K562 (cell line): ENCODE results near the gene RBMS1.

ENCODE experiments used
- BACH1 ChIP-seq: fragments of 200-800 bp; sonication (Bioruptor generic); IDR thresholded peaks from 2 replicates; pipeline ENCODE4 v1.6.1; 2016; ENCODE audit warnings: missing genetic modification characterization, missing compliant biosample characterization
- CHD2 ChIP-seq: IDR thresholded peaks from 2 replicates; pipeline ENCODE4 v1.6.1; 2011; ENCODE audit warnings: low read depth, low read length
- EHMT2 ChIP-seq: fragments of 450-650 bp; IDR thresholded peaks from 2 replicates; pipeline ENCODE4 v1.6.1; 2018; ENCODE audit warnings: antibody characterized with exemption
- EZH2 ChIP-seq: IDR thresholded peaks from 2 replicates; pipeline ENCODE4 v1.6.1; 2012; ENCODE audit warnings: low read depth, mild to moderate bottlenecking, inconsistent platforms, low read length, borderline replicate concordance
- HCFC1 ChIP-seq: IDR thresholded peaks from 2 replicates; pipeline ENCODE4 v1.6.1; 2012; ENCODE audit warnings: low read depth, low read length, improper control_type of control experiment
- HDAC6 ChIP-seq: IDR thresholded peaks from 2 replicates; pipeline ENCODE4 v1.6.1; 2012; ENCODE audit warnings: low read depth, mild to moderate bottlenecking, control low read depth, inconsistent platforms, low read length, moderate library complexity
- RBM34 ChIP-seq: fragments of 200-400 bp; formaldehyde crosslinking; IDR thresholded peaks from 2 replicates; pipeline ENCODE4 v1.6.1; 2018; ENCODE audit warnings: low read length, borderline replicate concordance; ENCODE audit not compliant: insufficient read depth
- TAF1 ChIP-seq: IDR thresholded peaks from 2 replicates; pipeline ENCODE4 v1.6.1; 2011; ENCODE audit warnings: mild to moderate bottlenecking, low read length, moderate library complexity; ENCODE audit not compliant: insufficient read depth, control insufficient read depth, severe bottlenecking; ENCODE audit errors: extremely low read depth
- ZBTB1 ChIP-seq: sonication (generic); formaldehyde crosslinking; IDR thresholded peaks from 2 replicates; pipeline ENCODE4 v1.8.1; 2023; ENCODE audit warnings: missing genetic modification reagents, low read depth, mild to moderate bottlenecking, borderline replicate concordance
- ZNF24 ChIP-seq: fragments of 450-650 bp; IDR thresholded peaks from 2 replicates; pipeline ENCODE4 v1.6.1; 2016
- TF ChIP-seq, protein P1 (sequence below): sonication (generic); formaldehyde crosslinking; IDR thresholded peaks from 2 replicates; pipeline ENCODE4 v1.9.0; 2022; ENCODE audit warnings: mild to moderate bottlenecking, missing genetic modification reagents
- TF ChIP-seq, protein P2 (sequence below): sonication (generic); formaldehyde crosslinking; IDR thresholded peaks from 2 replicates; pipeline ENCODE4 v1.8.1; 2023; ENCODE audit warnings: mild to moderate bottlenecking, missing genetic modification reagents
- TF ChIP-seq, protein P3 (sequence below), 2 experiments: IDR thresholded peaks in 1 of 2; conservative IDR thresholded peaks in 1 of 2; 2 replicates each; pipeline ENCODE4 v1.6.1; 2016; ENCODE audit warnings: low read depth in 2 of 2, mild to moderate bottlenecking in 1 of 2, missing compliant biosample characterization in 1 of 2, missing genetic modification characterization in 1 of 2, moderate library complexity in 1 of 2
- TF ChIP-seq, protein P4 (sequence below): conservative IDR thresholded peaks from 2 replicates; pipeline ENCODE4 v1.6.1; 2011; ENCODE audit warnings: low read depth, mild to moderate bottlenecking, low read length; ENCODE audit not compliant: control insufficient read depth

DNA sequence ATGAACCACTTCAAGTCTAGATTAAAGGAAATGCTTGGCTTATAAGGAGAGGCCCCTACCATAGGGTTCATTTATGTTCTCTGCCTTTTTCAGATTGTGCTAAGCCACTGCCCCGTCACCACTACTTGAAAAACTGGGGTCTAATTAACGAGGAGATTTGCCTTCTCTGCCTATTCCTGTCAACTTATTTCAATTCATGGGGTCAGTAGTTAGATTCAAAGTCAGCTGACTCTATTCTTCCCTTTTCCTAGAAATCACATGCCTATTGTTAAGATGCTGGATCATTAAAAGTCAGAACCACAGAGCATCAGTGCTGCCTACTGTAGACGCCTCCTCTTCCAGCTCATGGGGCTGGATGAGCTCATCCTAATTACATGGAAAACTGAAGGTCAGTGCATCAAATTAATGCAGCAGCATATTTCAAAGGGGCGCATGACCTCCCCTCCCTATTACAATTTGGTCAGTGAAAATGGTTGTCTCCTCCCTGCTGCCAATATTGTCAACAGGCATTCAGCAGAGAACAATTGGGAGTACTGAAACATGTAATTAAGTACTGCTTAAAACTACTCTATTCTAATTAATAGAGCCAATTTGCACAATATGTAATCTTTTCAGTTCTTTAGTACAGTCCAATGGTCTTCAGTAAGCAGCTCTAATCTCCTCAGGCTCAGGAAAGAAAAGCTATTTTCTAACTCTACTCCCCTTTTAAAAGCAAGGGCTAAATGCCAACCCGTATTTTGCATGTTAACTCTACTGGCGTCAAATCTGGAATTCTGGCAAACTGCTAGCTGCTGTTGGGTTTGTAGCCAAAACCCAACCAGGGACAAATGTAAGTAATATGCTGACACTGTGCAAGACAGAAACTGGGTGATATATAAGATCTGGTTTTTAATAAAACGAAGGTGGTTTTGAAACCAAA lies 176.2 kb downstream of the RBMS1 start:
- no peak for TF ChIP-seq EHMT2
- TF ChIP-seq ZNF24 = no peak
- no peak for TF ChIP-seq BACH1 (tag)
- no peak for TF ChIP-seq CHD2
- no peak for TF ChIP-seq RBM34
- TF ChIP-seq ZBTB1 = no peak
- TF ChIP-seq, protein P1, sequence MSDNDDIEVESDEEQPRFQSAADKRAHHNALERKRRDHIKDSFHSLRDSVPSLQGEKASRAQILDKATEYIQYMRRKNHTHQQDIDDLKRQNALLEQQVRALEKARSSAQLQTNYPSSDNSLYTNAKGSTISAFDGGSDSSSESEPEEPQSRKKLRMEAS = no peak
- TF ChIP-seq, protein P2, sequence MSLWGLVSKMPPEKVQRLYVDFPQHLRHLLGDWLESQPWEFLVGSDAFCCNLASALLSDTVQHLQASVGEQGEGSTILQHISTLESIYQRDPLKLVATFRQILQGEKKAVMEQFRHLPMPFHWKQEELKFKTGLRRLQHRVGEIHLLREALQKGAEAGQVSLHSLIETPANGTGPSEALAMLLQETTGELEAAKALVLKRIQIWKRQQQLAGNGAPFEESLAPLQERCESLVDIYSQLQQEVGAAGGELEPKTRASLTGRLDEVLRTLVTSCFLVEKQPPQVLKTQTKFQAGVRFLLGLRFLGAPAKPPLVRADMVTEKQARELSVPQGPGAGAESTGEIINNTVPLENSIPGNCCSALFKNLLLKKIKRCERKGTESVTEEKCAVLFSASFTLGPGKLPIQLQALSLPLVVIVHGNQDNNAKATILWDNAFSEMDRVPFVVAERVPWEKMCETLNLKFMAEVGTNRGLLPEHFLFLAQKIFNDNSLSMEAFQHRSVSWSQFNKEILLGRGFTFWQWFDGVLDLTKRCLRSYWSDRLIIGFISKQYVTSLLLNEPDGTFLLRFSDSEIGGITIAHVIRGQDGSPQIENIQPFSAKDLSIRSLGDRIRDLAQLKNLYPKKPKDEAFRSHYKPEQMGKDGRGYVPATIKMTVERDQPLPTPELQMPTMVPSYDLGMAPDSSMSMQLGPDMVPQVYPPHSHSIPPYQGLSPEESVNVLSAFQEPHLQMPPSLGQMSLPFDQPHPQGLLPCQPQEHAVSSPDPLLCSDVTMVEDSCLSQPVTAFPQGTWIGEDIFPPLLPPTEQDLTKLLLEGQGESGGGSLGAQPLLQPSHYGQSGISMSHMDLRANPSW (CRISPR knock-in tag) = no peak
- TF ChIP-seq, protein P3, sequence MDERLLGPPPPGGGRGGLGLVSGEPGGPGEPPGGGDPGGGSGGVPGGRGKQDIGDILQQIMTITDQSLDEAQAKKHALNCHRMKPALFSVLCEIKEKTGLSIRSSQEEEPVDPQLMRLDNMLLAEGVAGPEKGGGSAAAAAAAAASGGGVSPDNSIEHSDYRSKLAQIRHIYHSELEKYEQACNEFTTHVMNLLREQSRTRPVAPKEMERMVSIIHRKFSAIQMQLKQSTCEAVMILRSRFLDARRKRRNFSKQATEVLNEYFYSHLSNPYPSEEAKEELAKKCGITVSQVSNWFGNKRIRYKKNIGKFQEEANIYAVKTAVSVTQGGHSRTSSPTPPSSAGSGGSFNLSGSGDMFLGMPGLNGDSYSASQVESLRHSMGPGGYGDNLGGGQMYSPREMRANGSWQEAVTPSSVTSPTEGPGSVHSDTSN (CRISPR knock-in tag; IDR thresholded peaks at IDR 0.05; ENCODE audit: low read depth) = no peak
- TF ChIP-seq, protein P3 (tag; conservative IDR thresholded peaks at IDR 0.05; ENCODE audit: low read depth) = no peak
- TF ChIP-seq, protein P4, sequence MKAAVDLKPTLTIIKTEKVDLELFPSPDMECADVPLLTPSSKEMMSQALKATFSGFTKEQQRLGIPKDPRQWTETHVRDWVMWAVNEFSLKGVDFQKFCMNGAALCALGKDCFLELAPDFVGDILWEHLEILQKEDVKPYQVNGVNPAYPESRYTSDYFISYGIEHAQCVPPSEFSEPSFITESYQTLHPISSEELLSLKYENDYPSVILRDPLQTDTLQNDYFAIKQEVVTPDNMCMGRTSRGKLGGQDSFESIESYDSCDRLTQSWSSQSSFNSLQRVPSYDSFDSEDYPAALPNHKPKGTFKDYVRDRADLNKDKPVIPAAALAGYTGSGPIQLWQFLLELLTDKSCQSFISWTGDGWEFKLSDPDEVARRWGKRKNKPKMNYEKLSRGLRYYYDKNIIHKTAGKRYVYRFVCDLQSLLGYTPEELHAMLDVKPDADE = no peak
- no peak for TF ChIP-seq HCFC1
- no peak for TF ChIP-seq TAF1
- no peak for TF ChIP-seq EZH2
- no peak for TF ChIP-seq HDAC6
